GM19395 (cell line): Measurements from ENCODE around the gene NXF1.

Experiments
- ATAC-seq: cut with Tn5 transposase; IDR thresholded peaks from one replicate; pipeline ENCODE4 v1.9.1; 2021; ENCODE audit warnings: mild to moderate bottlenecking, moderate library complexity; ENCODE audit not compliant: unreplicated experiment

NXF1 gene

DNA sequence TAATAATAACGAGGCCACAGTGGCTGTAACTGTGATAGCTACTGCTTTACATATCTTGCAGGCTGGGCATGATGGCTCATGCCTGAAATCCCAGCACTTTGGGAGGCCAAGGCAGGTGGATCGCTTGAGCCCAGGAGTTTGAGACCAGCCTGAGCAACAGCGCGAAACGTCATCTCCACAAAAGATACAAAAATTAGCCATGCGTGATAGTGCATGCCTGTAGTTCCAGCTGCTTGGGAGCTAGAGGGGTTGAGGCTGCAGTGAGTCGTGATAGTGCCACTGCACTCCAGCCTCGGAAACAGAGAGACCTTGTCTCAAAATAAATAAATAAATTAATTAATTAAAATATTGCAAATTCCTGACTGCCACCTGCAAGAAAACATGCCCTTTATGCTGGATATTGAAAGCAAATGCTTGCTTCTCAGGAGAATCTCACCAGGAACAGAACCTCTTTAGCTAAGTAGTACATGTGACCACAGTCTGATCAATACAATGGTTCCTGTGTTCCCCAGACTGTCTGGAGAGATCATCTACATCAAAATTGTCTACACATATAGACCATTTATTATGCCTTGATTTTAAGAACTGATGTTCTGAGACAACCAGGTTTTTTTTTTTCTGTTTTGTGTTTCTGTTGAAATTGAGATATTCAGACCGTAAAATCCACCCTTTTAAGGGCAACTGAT is 57.6 kb downstream of the NXF1 start:
- ATAC-seq: no peak
